ENCODE results near the gene RBM6.
"Not testable (repeated sequence)": the region's sequence is repeated elsewhere in the genome, so short reads cannot be mapped to it uniquely, and the experiment has no call there.

Gene RBM6

GRCh38 chr3:49908373-49909199, 31.4 kb upstream of the RBM6 start:
- Histone ChIP-seq H3K27me3 (ENCODE audit: insufficient read depth, insufficient read length) (peaks cover 32% of the 10 kb centered on the region), H3K9ac (ENCODE audit: insufficient read length, low read depth) (no peak overlapping the region), H3K36me3 (ENCODE audit: insufficient read depth, insufficient read length, low read length) (peaks cover 15% of the 10 kb centered on the region), H3K9me3 (ENCODE audit: insufficient read depth, low read length) (no peaks in the 10 kb centered on the region), H3K4me3 (ENCODE audit: insufficient read length, low read depth) (no peak overlapping the region), H3K4me1 (ENCODE audit: insufficient read depth, insufficient read length) (peaks cover 57% of the 10 kb centered on the region)
- TF ChIP-seq SUZ12 (IDR thresholded peaks at IDR 0.05; ENCODE audit: extremely low read depth, insufficient read depth, insufficient read length) (no peak), YY1 (IDR thresholded peaks at IDR 0.05; ENCODE audit: insufficient read depth, insufficient read length) (no peak), ZNF274 (IDR thresholded peaks at IDR 0.05; ENCODE audit: low read depth, low read length) (no peak)
- DNase-seq (ENCODE audit: low read depth, low spot score): no peak

GRCh38 chr3:49910409-49911123, 29.4 kb upstream of the RBM6 start:
- H3K27me3 ChIP-seq (ENCODE audit: insufficient read depth, insufficient read length): peaks cover 32% of the 10 kb centered on the region
- peak overlapping the region; percentile 16 for H3K4me3 ChIP-seq (ENCODE audit: insufficient read length, low read depth)
- no peak for TF ChIP-seq SUZ12 (IDR thresholded peaks at IDR 0.05; ENCODE audit: extremely low read depth, insufficient read depth, insufficient read length)
- TF ChIP-seq YY1 (IDR thresholded peaks at IDR 0.05; ENCODE audit: insufficient read depth, insufficient read length): no peak
- TF ChIP-seq ZNF274 (IDR thresholded peaks at IDR 0.05; ENCODE audit: low read depth, low read length): no peak
- H3K36me3 ChIP-seq (ENCODE audit: insufficient read depth, insufficient read length, low read length): peaks cover 15% of the 10 kb centered on the region
- peak; percentile 74 for DNase-seq (ENCODE audit: low read depth, low spot score)
- H3K9ac ChIP-seq (ENCODE audit: insufficient read length, low read depth): peak overlapping the region; percentile 12
- no peaks in the 10 kb centered on the region for H3K9me3 ChIP-seq (ENCODE audit: insufficient read depth, low read length)
- H3K4me1 ChIP-seq (ENCODE audit: insufficient read depth, insufficient read length): peaks cover 54% of the 10 kb centered on the region

- TF ChIP-seq ZNF274 (IDR thresholded peaks at IDR 0.05; ENCODE audit: low read depth, low read length): no peak
- TF ChIP-seq YY1 (IDR thresholded peaks at IDR 0.05; ENCODE audit: insufficient read depth, insufficient read length): no peak
- TF ChIP-seq SUZ12 (IDR thresholded peaks at IDR 0.05; ENCODE audit: extremely low read depth, insufficient read depth, insufficient read length): no peak
- no peak for DNase-seq (ENCODE audit: low read depth, low spot score)
- peaks cover 15% of the 10 kb centered on the region for H3K36me3 ChIP-seq (ENCODE audit: insufficient read depth, insufficient read length, low read length)
- no peak overlapping the region for H3K9ac ChIP-seq (ENCODE audit: insufficient read length, low read depth)
- no peaks in the 10 kb centered on the region for H3K9me3 ChIP-seq (ENCODE audit: insufficient read depth, low read length)
- H3K27me3 ChIP-seq (ENCODE audit: insufficient read depth, insufficient read length): peaks cover 32% of the 10 kb centered on the region
- H3K4me1 ChIP-seq (ENCODE audit: insufficient read depth, insufficient read length): peaks cover 50% of the 10 kb centered on the region
- H3K4me3 ChIP-seq (ENCODE audit: insufficient read length, low read depth): no peak overlapping the region
These were observed 28.9 kb upstream of the RBM6 start for GRCh38 chr3:49911124-49911420.

- TF ChIP-seq YY1 (IDR thresholded peaks at IDR 0.05; ENCODE audit: insufficient read depth, insufficient read length): no peak
- TF ChIP-seq SUZ12 (IDR thresholded peaks at IDR 0.05; ENCODE audit: extremely low read depth, insufficient read depth, insufficient read length): no peak
- no peak for TF ChIP-seq ZNF274 (IDR thresholded peaks at IDR 0.05; ENCODE audit: low read depth, low read length)
- H3K4me3 ChIP-seq (ENCODE audit: insufficient read length, low read depth): no peak overlapping the region
- no peak for DNase-seq (ENCODE audit: low read depth, low spot score)
- H3K27me3 ChIP-seq (ENCODE audit: insufficient read depth, insufficient read length): peaks cover 32% of the 10 kb centered on the region
- H3K4me1 ChIP-seq (ENCODE audit: insufficient read depth, insufficient read length): peaks cover 47% of the 10 kb centered on the region
- H3K9ac ChIP-seq (ENCODE audit: insufficient read length, low read depth): no peak overlapping the region
- H3K9me3 ChIP-seq (ENCODE audit: insufficient read depth, low read length): no peaks in the 10 kb centered on the region
- H3K36me3 ChIP-seq (ENCODE audit: insufficient read depth, insufficient read length, low read length): peaks cover 15% of the 10 kb centered on the region
These were observed 28.3 kb upstream of the RBM6 start for GRCh38 chr3:49911611-49912010.

- Histone ChIP-seq H3K27me3 (ENCODE audit: insufficient read depth, insufficient read length) (peaks cover 26% of the 10 kb centered on the region), H3K4me3 (ENCODE audit: insufficient read length, low read depth) (no peak overlapping the region), H3K4me1 (ENCODE audit: insufficient read depth, insufficient read length) (peaks cover 40% of the 10 kb centered on the region), H3K9ac (ENCODE audit: insufficient read length, low read depth) (no peak overlapping the region), H3K9me3 (ENCODE audit: insufficient read depth, low read length) (no peaks in the 10 kb centered on the region), H3K36me3 (ENCODE audit: insufficient read depth, insufficient read length, low read length) (peaks cover 15% of the 10 kb centered on the region)
- no peak for DNase-seq (ENCODE audit: low read depth, low spot score)
- TF ChIP-seq ZNF274 (IDR thresholded peaks at IDR 0.05; ENCODE audit: low read depth, low read length) (no peak), YY1 (IDR thresholded peaks at IDR 0.05; ENCODE audit: insufficient read depth, insufficient read length) (no peak)
These were observed 27.1 kb upstream of the RBM6 start for GRCh38 chr3:49912881-49913281.

GRCh38 chr3:49914906-49915305, 25.0 kb upstream of the RBM6 start:
- Histone ChIP-seq H3K4me1 (ENCODE audit: insufficient read depth, insufficient read length) (peaks cover 21% of the 10 kb centered on the region), H3K27me3 (ENCODE audit: insufficient read depth, insufficient read length) (peaks cover 13% of the 10 kb centered on the region), H3K36me3 (ENCODE audit: insufficient read depth, insufficient read length, low read length) (peaks cover 8% of the 10 kb centered on the region), H3K9ac (ENCODE audit: insufficient read length, low read depth) (no peak overlapping the region), H3K9me3 (ENCODE audit: insufficient read depth, low read length) (no peaks in the 10 kb centered on the region), H3K4me3 (ENCODE audit: insufficient read length, low read depth) (no peak overlapping the region)
- DNase-seq (ENCODE audit: low read depth, low spot score): no peak
- TF ChIP-seq ZNF274 (IDR thresholded peaks at IDR 0.05; ENCODE audit: low read depth, low read length) (no peak), YY1 (IDR thresholded peaks at IDR 0.05; ENCODE audit: insufficient read depth, insufficient read length) (no peak), SUZ12 (IDR thresholded peaks at IDR 0.05; ENCODE audit: extremely low read depth, insufficient read depth, insufficient read length) (no peak)

GRCh38 chr3:49916686-49917085, 23.3 kb upstream of the RBM6 start:
- Histone ChIP-seq H3K4me1 (ENCODE audit: insufficient read depth, insufficient read length) (peaks cover 6% of the 10 kb centered on the region), H3K36me3 (ENCODE audit: insufficient read depth, insufficient read length, low read length) (no peaks in the 10 kb centered on the region), H3K27me3 (ENCODE audit: insufficient read depth, insufficient read length) (peaks cover 9% of the 10 kb centered on the region), H3K9me3 (ENCODE audit: insufficient read depth, low read length) (no peaks in the 10 kb centered on the region), H3K4me3 (ENCODE audit: insufficient read length, low read depth) (no peak overlapping the region), H3K9ac (ENCODE audit: insufficient read length, low read depth) (no peak overlapping the region)
- DNase-seq (ENCODE audit: low read depth, low spot score): no peak
- TF ChIP-seq ZNF274 (IDR thresholded peaks at IDR 0.05; ENCODE audit: low read depth, low read length): no peak
- no peak for TF ChIP-seq YY1 (IDR thresholded peaks at IDR 0.05; ENCODE audit: insufficient read depth, insufficient read length)
- TF ChIP-seq SUZ12 (IDR thresholded peaks at IDR 0.05; ENCODE audit: extremely low read depth, insufficient read depth, insufficient read length): no peak

- not testable (repeated sequence) for H3K9ac ChIP-seq (ENCODE audit: insufficient read length, low read depth); H3K9me3 ChIP-seq (ENCODE audit: insufficient read depth, low read length); H3K36me3 ChIP-seq (ENCODE audit: insufficient read depth, insufficient read length, low read length); H3K27me3 ChIP-seq (ENCODE audit: insufficient read depth, insufficient read length); H3K4me3 ChIP-seq (ENCODE audit: insufficient read length, low read depth); H3K4me1 ChIP-seq (ENCODE audit: insufficient read depth, insufficient read length); DNase-seq (ENCODE audit: low read depth, low spot score)
These were observed 22.0 kb upstream of the RBM6 start for GRCh38 chr3:49917806-49918590.

All from NT2/D1 (cell line).